Breast epithelium (tissue), 4 donors: Measurements from ENCODE around the gene PPIH. TPM values are rescaled to one million over a fixed set of nuclear protein-coding genes. Genes with fewer than 3 reads are reported as not detected.

ENCODE experiments used
- DNase-seq, 2 donors: peaks; one replicate each; pipeline ENCODE4 v3.0.0-alpha.2; 2019; ENCODE audit warnings: low spot score in 2 of 2
- H3K27ac ChIP-seq, 2 donors: fragments of 200-600 bp; sonication (generic) in 1 of 2; one replicate each; pipeline ENCODE4 v1.5.1; 2016 to 2019; ENCODE audit warnings: mild to moderate bottlenecking in 1 of 2
- H3K27me3 ChIP-seq, 2 donors: fragments of 200-600 bp; sonication (generic) in 1 of 2; one replicate each; pipeline versions ENCODE4 v1.5.1 to v1.6.0; 2017 to 2019; ENCODE audit warnings: control low read depth in 1 of 2, mild to moderate bottlenecking in 1 of 2
- H3K36me3 ChIP-seq: fragments of 200-600 bp; one replicate; pipeline ENCODE4 v1.5.1; 2019
- H3K4me1 ChIP-seq, 2 donors: fragments of 200-600 bp; sonication (generic); one replicate each; pipeline ENCODE4 v1.5.1; 2016 to 2019; ENCODE audit warnings: control low read depth in 1 of 2
- H3K4me3 ChIP-seq, 3 donors: fragments of 200-600 bp; sonication (generic); 1 replicate in 2 of 3; 2 replicates in 1 of 3; pipeline ENCODE4 v1.5.1; 2016 to 2019; ENCODE audit warnings: mild to moderate bottlenecking in 3 of 3, moderate library complexity in 2 of 3
- H3K9me3 ChIP-seq, 2 donors: fragments of 200-600 bp; sonication (generic) in 1 of 2; one replicate each; pipeline ENCODE4 v1.5.1; 2016 to 2019; ENCODE audit warnings: control low read depth in 1 of 2
- POLR2A ChIP-seq: fragments of 450-650 bp; IDR thresholded peaks from one replicate; pipeline ENCODE4 v1.6.1; 2016; ENCODE audit warnings: antibody characterized with exemption, mild to moderate bottlenecking, moderate library complexity
- POLR2AphosphoS5 ChIP-seq, 3 donors: sonication (generic); formaldehyde crosslinking; IDR thresholded peaks; one replicate each; pipeline ENCODE4 v1.6.1; 2017; ENCODE audit warnings: antibody characterized with exemption in 3 of 3
- intact Hi-C: fragments of 100-400 bp; cut with DNase I; formaldehyde crosslinking; loops from one replicate; pipeline ENCODE4 v1.15.1; 2023; ENCODE audit warnings: low total_unique reads
- total RNA-seq, 3 donors: library from RNA; depleted of rRNA; stranded (reverse); fragments of >200 nt; gene quantifications; one replicate each; pipeline ENCODE4 v1.1.0, GENCODE V29; 2016
- TF ChIP-seq, protein P1 (sequence below), 3 donors: fragments of 450-650 bp; IDR thresholded peaks; one replicate each; pipeline ENCODE4 v1.5.1; 2016 to 2017; ENCODE audit warnings: antibody characterized with exemption in 3 of 3, mild to moderate bottlenecking in 3 of 3, moderate library complexity in 3 of 3

Gene PPIH
- total RNA-seq, 3 donors from 2014 or later, result 21.6 to 37.9 (median 24.6) TPM

DNA sequence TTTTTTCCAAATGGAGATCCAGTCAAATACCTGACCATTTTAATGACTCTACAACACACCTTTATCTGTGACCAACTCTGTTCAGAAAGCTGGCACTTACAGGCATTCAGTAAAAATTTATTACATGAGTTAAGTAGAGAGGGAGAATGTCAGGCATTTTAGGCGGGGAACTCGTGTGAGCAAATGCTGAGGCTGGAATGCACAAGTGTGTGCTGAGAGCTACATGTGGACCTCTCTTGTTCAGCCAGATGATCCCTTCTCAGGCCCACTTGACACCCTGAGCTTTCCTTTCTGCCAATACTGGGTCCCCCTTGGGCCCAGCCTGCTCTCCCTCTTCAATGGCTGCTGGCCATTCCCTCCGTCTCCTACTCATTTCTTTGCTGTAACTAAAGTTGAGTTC is 11.7 kb downstream of the PPIH start:
- no peak overlapping the region for H3K4me3 ChIP-seq
- intact Hi-C loops, result loop anchor here (5.0 kb wide), 1 partner anchor 283 kb away; no protein-coding TSS in a partner anchor
- no peak overlapping the region for H3K27ac ChIP-seq
- H3K36me3 ChIP-seq, result peaks cover 14% of the 10 kb centered on the region
- no peak for DNase-seq
- no peaks in the 10 kb centered on the region for H3K9me3 ChIP-seq
- TF ChIP-seq, protein P1, sequence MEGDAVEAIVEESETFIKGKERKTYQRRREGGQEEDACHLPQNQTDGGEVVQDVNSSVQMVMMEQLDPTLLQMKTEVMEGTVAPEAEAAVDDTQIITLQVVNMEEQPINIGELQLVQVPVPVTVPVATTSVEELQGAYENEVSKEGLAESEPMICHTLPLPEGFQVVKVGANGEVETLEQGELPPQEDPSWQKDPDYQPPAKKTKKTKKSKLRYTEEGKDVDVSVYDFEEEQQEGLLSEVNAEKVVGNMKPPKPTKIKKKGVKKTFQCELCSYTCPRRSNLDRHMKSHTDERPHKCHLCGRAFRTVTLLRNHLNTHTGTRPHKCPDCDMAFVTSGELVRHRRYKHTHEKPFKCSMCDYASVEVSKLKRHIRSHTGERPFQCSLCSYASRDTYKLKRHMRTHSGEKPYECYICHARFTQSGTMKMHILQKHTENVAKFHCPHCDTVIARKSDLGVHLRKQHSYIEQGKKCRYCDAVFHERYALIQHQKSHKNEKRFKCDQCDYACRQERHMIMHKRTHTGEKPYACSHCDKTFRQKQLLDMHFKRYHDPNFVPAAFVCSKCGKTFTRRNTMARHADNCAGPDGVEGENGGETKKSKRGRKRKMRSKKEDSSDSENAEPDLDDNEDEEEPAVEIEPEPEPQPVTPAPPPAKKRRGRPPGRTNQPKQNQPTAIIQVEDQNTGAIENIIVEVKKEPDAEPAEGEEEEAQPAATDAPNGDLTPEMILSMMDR (IDR thresholded peaks at IDR 0.05), result no peak
- TF ChIP-seq POLR2AphosphoS5 (IDR thresholded peaks at IDR 0.05) (no peak), POLR2A (no peak)
- H3K27me3 ChIP-seq, result no peaks in the 10 kb centered on the region
- H3K4me1 ChIP-seq, result no peaks in the 10 kb centered on the region

DNA sequence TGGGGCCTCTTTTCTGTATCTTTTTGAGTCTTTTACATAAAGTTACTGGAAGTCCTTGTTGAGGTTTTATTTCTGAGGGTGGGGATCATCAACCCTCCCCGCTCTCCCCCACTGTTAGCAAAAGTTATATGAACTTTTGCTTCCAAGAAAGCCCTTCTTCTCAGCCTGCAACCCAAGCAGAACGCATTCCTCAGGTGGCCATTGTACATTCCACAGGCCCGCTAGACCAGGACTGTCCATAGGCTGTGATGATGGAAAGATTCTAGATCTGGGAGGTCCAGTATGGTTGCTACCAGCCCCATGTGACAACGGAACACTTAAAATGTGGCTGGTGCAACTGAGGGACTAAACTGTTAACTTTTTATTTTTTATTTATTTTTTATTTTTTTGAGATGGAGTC is 12.2 kb downstream of the PPIH start:
- TF ChIP-seq, protein P1 (IDR thresholded peaks at IDR 0.05), result no peak
- TF ChIP-seq POLR2A (no peak), POLR2AphosphoS5 (IDR thresholded peaks at IDR 0.05) (no peak)
- no peak for DNase-seq
- peaks cover 14% of the 10 kb centered on the region for H3K36me3 ChIP-seq
- H3K4me1 ChIP-seq, result no peaks in the 10 kb centered on the region
- H3K4me3 ChIP-seq, result no peak overlapping the region
- H3K9me3 ChIP-seq, result no peaks in the 10 kb centered on the region
- intact Hi-C loops, result no loop called here
- H3K27ac ChIP-seq, result no peak overlapping the region
- no peaks in the 10 kb centered on the region for H3K27me3 ChIP-seq

DNA sequence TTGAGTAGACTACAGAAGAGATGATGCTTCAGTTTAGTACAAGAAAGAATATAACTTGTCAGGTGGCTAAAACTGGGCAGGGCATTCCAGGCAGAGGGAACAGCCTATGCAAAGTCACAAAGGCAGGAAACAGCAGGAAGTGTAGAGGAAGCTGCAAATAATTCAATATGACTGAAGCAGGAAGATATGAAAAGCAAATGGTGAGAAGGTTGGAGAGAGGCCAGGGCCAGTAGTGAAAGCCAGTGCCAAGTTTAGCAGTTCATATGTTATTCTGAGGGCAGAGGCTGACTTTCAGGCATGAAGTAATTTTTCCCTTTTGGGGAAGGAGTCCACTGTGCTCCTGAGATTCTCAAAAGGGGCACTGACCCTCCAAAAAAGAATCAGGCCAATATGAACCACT is 16.0 kb downstream of the PPIH start:
- TF ChIP-seq POLR2AphosphoS5 (IDR thresholded peaks at IDR 0.05) (no peak), POLR2A (no peak)
- TF ChIP-seq, protein P1 (IDR thresholded peaks at IDR 0.05), result no peak
- Histone ChIP-seq H3K27me3 (no peaks in the 10 kb centered on the region), H3K27ac (no peak overlapping the region), H3K4me3 (no peak overlapping the region), H3K9me3 (no peaks in the 10 kb centered on the region), H3K36me3 (no peaks in the 10 kb centered on the region), H3K4me1 (no peaks in the 10 kb centered on the region)
- DNase-seq, result no peak
- intact Hi-C loops, result no loop called here

DNA sequence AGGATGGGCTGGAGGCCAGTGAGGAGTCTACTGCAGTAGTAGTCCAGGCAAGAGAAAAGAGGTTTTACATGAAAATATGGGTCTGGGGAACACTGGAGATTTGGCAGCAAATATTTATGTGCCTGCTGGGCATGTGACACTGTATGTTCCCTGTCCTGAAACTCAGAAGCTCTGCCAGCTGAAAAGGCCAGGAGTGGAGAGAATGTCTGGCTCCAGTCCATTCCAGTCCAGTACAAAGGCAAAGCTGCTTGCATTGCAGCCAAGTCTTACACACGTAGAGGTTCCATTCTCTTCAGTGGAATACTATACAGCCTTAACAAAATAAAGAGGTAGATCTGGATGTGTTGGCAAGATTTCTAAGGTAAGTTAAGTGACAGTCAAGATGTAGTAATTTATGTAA is 16.5 kb downstream of the PPIH start:
- TF ChIP-seq, protein P1 (IDR thresholded peaks at IDR 0.05), result no peak
- TF ChIP-seq POLR2AphosphoS5 (IDR thresholded peaks at IDR 0.05) (no peak), POLR2A (no peak)
- DNase-seq, result no peak

DNA sequence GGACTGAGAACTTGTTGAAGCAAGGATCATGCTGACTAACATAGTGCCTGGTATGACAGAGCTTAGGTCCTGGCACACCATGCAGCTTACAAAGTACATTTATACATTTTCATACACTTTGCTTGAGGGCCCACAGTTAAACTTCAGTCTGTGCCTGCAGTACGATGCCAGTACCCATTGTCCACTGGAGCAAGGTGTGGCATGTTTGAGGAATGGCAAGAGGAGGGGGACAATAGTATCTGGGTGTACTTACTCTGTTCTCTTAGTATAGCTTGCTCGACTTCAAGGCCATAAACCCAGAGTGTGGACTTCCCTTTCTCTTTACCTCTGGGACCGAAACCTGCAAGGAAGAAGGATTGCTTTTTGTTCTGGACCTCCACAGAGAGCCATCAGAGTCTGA is 17.2 kb downstream of the PPIH start:
- H3K4me1 ChIP-seq, result no peaks in the 10 kb centered on the region
- H3K36me3 ChIP-seq, result no peaks in the 10 kb centered on the region
- TF ChIP-seq, protein P1 (IDR thresholded peaks at IDR 0.05), result no peak
- TF ChIP-seq POLR2A (no peak), POLR2AphosphoS5 (IDR thresholded peaks at IDR 0.05) (no peak)
- no peaks in the 10 kb centered on the region for H3K9me3 ChIP-seq
- no peak for DNase-seq
- H3K27me3 ChIP-seq, result no peaks in the 10 kb centered on the region
- no peak overlapping the region for H3K4me3 ChIP-seq
- no peak overlapping the region for H3K27ac ChIP-seq
- intact Hi-C loops, result loop anchor here (5.0 kb wide), 1 partner anchor 1653 kb away; the partner anchor contains the start of gene SLFNL1

More for the DNA sequence above, 16.5 kb downstream of the PPIH start:
- H3K36me3 ChIP-seq, result no peaks in the 10 kb centered on the region
- no peaks in the 10 kb centered on the region for H3K4me1 ChIP-seq
- intact Hi-C loops, result loop anchor here (5.0 kb wide), 1 partner anchor 1652 kb away; the partner anchor contains the start of gene SLFNL1
- H3K27me3 ChIP-seq, result no peaks in the 10 kb centered on the region
- H3K9me3 ChIP-seq, result no peaks in the 10 kb centered on the region
- no peak overlapping the region for H3K4me3 ChIP-seq
- H3K27ac ChIP-seq, result no peak overlapping the region
